DMS114 treated with DMSO at 0.1 percent for 48 hours (cell line): Measurements from ENCODE around the gene RPL6.

Experiments used
- DNase-seq: peaks from one replicate; lab custom pipeline; 2025; ENCODE audit not compliant: unreplicated experiment; lab: John Stamatoyannopoulos, UW

RPL6 gene

DNA sequence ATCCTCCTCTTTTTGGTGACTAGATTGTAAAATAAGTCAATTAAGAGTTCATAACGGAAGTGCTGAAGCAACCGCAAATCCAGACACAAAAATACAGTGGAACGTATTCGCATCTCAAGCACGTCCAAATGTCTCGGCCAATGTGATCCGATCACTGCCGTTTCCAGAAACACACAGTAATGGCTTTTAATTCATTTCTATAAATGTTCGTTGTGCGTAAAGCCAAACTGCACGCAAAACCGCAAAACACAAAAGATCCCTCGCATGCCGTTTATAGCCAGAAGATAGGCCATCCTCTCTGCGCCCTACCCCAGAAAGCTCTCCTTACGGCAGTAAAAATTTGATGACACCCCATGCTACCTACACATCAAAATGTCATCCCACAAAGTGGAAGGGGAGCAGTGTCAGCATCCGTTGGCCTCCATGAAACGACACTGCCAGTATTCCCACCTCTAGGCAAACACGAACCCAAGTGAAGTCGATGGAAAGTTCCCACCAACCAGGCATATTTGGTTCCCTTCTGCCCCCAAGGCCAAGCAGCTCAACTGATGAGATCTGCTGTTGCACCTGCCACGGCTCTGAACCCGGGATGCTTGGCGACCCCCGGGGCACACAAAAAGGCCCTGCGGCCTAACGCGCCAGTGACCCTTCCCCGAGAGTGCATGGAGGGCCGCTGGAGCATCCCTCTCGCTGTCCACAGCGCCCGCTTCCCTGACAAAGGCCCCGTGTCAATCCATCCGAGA lies 28.6 kb downstream of the RPL6 start:
- no peak for DNase-seq

GRCh38 chr12:112375105-112375504 lies 34.3 kb downstream of the RPL6 start:
- DNase-seq, result no peak

DNA sequence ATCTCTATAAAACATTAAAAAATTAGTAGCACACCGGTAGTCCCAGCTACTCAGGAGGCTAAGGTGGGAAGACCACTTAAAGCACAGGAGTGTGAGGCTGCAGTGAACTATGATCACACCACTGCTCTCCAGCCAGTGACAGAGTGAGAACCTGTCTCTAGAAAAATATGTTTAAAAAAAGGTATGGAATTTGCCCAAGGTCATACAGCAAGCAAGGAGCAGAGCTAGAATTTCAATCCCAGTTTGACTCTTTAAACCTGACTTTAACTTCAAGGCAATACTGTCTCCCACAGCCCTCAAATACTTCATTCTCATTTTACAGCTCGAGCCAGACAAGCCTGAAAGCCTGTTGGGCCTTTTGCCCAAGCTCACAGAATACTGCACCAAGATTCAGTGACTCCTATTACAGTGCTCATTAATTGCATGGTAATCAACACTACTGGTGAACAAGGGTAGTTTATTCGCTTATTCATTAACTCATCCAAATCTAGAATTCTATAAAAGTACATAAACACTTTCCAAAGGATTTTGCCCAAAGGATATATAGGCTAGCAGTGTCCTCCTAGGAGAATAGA lies 35.2 kb downstream of the RPL6 start:
- no peak for DNase-seq

DNA sequence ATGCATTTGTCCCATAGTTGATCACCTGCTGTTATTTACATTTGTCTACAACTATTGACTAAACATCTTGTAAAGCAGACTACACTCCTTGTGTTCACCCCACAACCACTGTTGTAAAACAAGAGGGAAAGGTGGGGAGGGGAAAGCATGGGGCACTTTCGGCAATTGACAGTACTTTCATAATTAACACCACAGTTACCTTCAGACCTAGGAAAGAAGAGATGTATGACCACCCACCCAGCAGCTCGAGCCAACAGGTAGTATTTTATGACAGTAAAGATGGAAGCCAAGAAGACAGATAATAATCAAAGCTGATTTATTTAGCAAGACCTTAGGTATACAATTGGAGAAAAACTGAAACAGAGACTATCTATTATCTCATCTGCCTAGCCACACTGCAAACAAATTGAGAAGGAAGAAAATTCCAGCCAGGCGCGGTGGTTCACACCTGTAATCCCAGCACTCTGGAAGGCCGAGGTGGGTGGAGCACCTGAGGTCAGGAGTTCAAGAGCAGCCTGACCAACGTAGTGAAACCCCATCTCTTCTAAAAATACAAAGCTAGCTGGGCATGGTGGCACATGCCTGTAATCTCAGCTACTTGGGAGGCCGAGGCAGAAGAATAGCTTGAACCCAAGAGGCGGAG lies 38.4 kb downstream of the RPL6 start:
- no peak for DNase-seq

DNA sequence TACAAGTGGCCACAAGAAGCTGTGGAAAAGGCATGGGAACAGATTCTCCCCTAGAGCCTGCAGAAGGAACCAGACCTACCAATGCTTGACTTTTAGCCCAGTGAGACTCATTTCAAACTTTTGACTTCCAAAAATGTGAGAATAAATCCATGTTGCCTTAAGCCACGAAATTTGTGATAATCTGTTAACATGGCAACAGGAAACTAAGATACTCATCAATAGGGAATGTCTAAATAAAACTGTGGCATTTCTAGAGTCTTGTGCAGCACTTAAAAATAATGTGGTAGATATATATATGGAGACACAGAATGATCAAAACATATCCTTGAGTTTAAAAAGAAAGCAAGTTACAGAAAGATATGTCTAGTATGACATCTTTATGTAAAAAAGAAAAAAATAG lies 39.2 kb downstream of the RPL6 start:
- no peak for DNase-seq

GRCh38 chr12:112368856-112369255 lies 40.5 kb downstream of the RPL6 start:
- no peak for DNase-seq

DNA sequence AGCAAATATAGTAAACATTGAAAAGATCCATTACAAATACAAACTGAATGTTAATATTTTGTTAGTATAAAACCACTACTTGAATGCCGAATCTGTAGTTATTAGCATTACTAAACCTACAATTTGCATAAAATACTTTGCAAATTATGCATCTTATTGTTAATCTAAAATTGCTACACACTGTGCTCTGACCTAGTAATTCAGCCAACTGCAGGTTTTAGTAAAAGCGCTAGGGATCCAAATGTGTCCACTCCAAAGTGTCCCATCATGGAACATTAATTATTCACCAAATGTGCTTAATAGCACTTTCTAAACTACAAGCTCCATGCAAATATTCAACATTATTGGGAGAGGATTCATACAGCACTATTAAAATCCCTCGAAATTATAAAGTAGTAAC lies 41.4 kb downstream of the RPL6 start:
- no peak for DNase-seq

GRCh38 chr12:112362310-112362709 lies 47.1 kb downstream of the RPL6 start:
- no peak for DNase-seq

- DNase-seq, result no peak
These were observed 48.1 kb downstream of the RPL6 start for GRCh38 chr12:112361271-112361670.

GRCh38 chr12:112359290-112359689 lies 50.1 kb downstream of the RPL6 start:
- no peak for DNase-seq

DNA sequence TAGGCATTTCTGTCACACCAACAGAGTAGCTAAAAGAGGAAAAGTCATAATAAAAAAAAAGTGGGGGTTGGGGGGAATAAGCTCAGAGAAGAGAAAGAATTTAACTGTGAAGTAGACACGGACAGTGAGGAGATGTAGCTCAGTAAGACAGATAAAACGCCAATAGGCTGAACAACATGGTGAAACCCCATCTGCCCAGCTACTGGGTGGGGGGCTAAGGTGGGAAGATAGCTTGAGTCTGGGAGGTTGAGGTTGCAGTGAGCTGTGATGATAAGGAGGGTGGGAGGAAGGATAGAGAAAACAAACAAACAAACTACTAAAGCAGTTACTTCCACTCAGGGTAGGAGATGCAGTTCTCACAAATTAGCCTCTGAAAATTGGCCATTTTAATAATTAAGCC lies 52.2 kb downstream of the RPL6 start:
- no peak for DNase-seq
